GM12892 (cell line): ENCODE results near the gene TMEM119.

ENCODE experiments used
- POLR2A ChIP-seq: IDR thresholded peaks from 2 replicates; pipeline ENCODE4 v1.6.1; 2011; ENCODE audit warnings: low read depth, low read length, control low read depth
- POLR2AphosphoS5 ChIP-seq: IDR thresholded peaks from 2 replicates; pipeline ENCODE4 v1.6.1; 2011; ENCODE audit warnings: low read depth, low read length, control low read depth
- TAF1 ChIP-seq: IDR thresholded peaks from 2 replicates; pipeline ENCODE4 v1.6.1; 2011; ENCODE audit warnings: low read depth, mild to moderate bottlenecking, control low read depth, low read length, borderline replicate concordance

- TF ChIP-seq POLR2A (no peak), POLR2AphosphoS5 (no peak), TAF1 (no peak)
Measured at GRCh38 chr12:108604208-108604941, 6.5 kb upstream of the TMEM119 start.
